C4-2B (cell line): ENCODE measurements around the gene ATP5ME.

Source experiments
- CTCF ChIP-seq: fragments of 450-650 bp; conservative IDR thresholded peaks from 2 replicates; pipeline ENCODE4 v1.5.1; 2017; ENCODE audit warnings: mild to moderate bottlenecking
- ZFX ChIP-seq: fragments of 450-650 bp; IDR thresholded peaks from 2 replicates; pipeline ENCODE4 v1.6.1; 2017

GRCh38 chr4:666822-667544 is 7.1 kb downstream of the ATP5ME start:
- TF ChIP-seq CTCF (no peak), ZFX (no peak)
